ENCODE results near the gene CEACAM4.

DNA sequence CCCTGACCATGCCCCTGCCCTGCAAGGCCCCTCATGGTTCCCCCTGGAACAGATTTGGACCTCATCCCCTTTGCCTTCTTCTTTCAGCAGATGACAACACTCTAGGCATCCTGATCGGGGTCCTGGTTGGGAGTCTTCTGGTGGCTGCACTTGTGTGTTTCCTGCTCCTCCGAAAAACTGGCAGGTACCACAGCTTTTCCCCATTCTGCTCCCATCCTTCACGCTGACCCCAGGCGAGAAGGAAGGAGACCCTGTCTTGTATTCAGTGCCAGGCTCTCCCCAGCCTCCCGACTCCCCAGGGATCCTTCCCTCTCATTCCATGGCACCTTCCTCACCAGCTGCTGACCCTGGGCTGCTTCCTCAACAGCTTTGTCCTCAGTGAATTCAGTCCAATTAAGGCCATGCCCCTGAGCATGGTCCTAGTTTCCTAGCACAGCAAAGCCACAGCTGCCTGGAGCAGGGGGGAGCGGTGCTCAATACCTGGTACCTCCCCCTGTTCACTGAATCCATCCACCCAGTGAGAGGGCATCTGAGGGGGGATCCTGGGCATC lies 42.5 kb downstream of the CEACAM4 start:
- TF ChIP-seq, protein P1, sequence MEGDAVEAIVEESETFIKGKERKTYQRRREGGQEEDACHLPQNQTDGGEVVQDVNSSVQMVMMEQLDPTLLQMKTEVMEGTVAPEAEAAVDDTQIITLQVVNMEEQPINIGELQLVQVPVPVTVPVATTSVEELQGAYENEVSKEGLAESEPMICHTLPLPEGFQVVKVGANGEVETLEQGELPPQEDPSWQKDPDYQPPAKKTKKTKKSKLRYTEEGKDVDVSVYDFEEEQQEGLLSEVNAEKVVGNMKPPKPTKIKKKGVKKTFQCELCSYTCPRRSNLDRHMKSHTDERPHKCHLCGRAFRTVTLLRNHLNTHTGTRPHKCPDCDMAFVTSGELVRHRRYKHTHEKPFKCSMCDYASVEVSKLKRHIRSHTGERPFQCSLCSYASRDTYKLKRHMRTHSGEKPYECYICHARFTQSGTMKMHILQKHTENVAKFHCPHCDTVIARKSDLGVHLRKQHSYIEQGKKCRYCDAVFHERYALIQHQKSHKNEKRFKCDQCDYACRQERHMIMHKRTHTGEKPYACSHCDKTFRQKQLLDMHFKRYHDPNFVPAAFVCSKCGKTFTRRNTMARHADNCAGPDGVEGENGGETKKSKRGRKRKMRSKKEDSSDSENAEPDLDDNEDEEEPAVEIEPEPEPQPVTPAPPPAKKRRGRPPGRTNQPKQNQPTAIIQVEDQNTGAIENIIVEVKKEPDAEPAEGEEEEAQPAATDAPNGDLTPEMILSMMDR (IDR thresholded peaks at IDR 0.05), result no peak
- TF ChIP-seq SIN3A (IDR thresholded peaks at IDR 0.05; ENCODE audit: borderline replicate concordance, insufficient read depth, low read depth, low read length), result no peak
- TF ChIP-seq, protein P2, sequence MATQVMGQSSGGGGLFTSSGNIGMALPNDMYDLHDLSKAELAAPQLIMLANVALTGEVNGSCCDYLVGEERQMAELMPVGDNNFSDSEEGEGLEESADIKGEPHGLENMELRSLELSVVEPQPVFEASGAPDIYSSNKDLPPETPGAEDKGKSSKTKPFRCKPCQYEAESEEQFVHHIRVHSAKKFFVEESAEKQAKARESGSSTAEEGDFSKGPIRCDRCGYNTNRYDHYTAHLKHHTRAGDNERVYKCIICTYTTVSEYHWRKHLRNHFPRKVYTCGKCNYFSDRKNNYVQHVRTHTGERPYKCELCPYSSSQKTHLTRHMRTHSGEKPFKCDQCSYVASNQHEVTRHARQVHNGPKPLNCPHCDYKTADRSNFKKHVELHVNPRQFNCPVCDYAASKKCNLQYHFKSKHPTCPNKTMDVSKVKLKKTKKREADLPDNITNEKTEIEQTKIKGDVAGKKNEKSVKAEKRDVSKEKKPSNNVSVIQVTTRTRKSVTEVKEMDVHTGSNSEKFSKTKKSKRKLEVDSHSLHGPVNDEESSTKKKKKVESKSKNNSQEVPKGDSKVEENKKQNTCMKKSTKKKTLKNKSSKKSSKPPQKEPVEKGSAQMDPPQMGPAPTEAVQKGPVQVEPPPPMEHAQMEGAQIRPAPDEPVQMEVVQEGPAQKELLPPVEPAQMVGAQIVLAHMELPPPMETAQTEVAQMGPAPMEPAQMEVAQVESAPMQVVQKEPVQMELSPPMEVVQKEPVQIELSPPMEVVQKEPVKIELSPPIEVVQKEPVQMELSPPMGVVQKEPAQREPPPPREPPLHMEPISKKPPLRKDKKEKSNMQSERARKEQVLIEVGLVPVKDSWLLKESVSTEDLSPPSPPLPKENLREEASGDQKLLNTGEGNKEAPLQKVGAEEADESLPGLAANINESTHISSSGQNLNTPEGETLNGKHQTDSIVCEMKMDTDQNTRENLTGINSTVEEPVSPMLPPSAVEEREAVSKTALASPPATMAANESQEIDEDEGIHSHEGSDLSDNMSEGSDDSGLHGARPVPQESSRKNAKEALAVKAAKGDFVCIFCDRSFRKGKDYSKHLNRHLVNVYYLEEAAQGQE (IDR thresholded peaks at IDR 0.05; ENCODE audit: insufficient read depth in 1 of 2, low read depth in 2 of 2, low read length in 1 of 2), result no peak

Data from Panc1 (cell line).